Measurements from ENCODE around the gene POLE4. TPM values are rescaled to one million over a fixed set of nuclear protein-coding genes. Genes with fewer than 3 reads are reported as not detected.
A peak's percentile ranks its signal among the peaks of the same experiment; 100 is the strongest.

Gene POLE4
- total RNA-seq, 1 donor from 2014 or later = 36.6 TPM

GRCh38 chr2:74916394-74916793 lies 42.0 kb upstream of the POLE4 start:
- Histone ChIP-seq H3K4me3 (no peak overlapping the region), H3K9me3 (replicated peaks) (no peaks in the 10 kb centered on the region), H3K36me3 (no peaks in the 10 kb centered on the region), H3K4me1 (peaks cover 4% of the 10 kb centered on the region), H3K27ac (replicated peaks) (no peak overlapping the region), H3K27me3 (ENCODE audit: low read depth) (peaks cover 76% of the 10 kb centered on the region)
- intact Hi-C loops (cut with micrococcal nuclease) = no loop called here
- TF ChIP-seq CTCF (IDR thresholded peaks at IDR 0.05; ENCODE audit: borderline replicate concordance) = no peak
- DNase-seq = no peak

- H3K27ac ChIP-seq (replicated peaks) = no peak overlapping the region
- H3K36me3 ChIP-seq = no peaks in the 10 kb centered on the region
- peaks cover 4% of the 10 kb centered on the region for H3K4me1 ChIP-seq
- no peak overlapping the region for H3K4me3 ChIP-seq
- TF ChIP-seq CTCF (IDR thresholded peaks at IDR 0.05; ENCODE audit: borderline replicate concordance) = no peak
- intact Hi-C loops (cut with micrococcal nuclease) = no loop called here
- peaks cover 61% of the 10 kb centered on the region for H3K27me3 ChIP-seq (ENCODE audit: low read depth)
- no peak for DNase-seq
- H3K9me3 ChIP-seq (replicated peaks) = no peaks in the 10 kb centered on the region
Measured at GRCh38 chr2:74917702-74918619, 40.5 kb upstream of the POLE4 start.

GRCh38 chr2:74919827-74920226 lies 38.6 kb upstream of the POLE4 start:
- peak; percentile 60 for DNase-seq
- H3K36me3 ChIP-seq = no peaks in the 10 kb centered on the region
- peaks cover 4% of the 10 kb centered on the region for H3K4me1 ChIP-seq
- H3K9me3 ChIP-seq (replicated peaks) = no peaks in the 10 kb centered on the region
- TF ChIP-seq CTCF (IDR thresholded peaks at IDR 0.05; ENCODE audit: borderline replicate concordance) = peak; percentile 90
- no peak overlapping the region for H3K27ac ChIP-seq (replicated peaks)
- peaks cover 53% of the 10 kb centered on the region for H3K27me3 ChIP-seq (ENCODE audit: low read depth)
- intact Hi-C loops (cut with micrococcal nuclease) = loop anchor here (10.0 kb wide), 1 partner anchor 145 kb away; no protein-coding TSS in a partner anchor
- H3K4me3 ChIP-seq = peak overlapping the region; percentile 56

GRCh38 chr2:74921236-74921736 lies 37.2 kb upstream of the POLE4 start:
- Histone ChIP-seq H3K27ac (replicated peaks) (no peak overlapping the region), H3K27me3 (ENCODE audit: low read depth) (peaks cover 39% of the 10 kb centered on the region), H3K9me3 (replicated peaks) (no peaks in the 10 kb centered on the region), H3K36me3 (no peaks in the 10 kb centered on the region), H3K4me1 (peaks cover 4% of the 10 kb centered on the region), H3K4me3 (no peak overlapping the region)
- intact Hi-C loops (cut with micrococcal nuclease) = loop anchor here (10.0 kb wide), 1 partner anchor 144 kb away; no protein-coding TSS in a partner anchor
- DNase-seq = no peak
- TF ChIP-seq CTCF (IDR thresholded peaks at IDR 0.05; ENCODE audit: borderline replicate concordance) = no peak

GRCh38 chr2:74922592-74923227 lies 35.7 kb upstream of the POLE4 start:
- Histone ChIP-seq H3K4me3 (no peak overlapping the region), H3K27me3 (ENCODE audit: low read depth) (peaks cover 25% of the 10 kb centered on the region), H3K9me3 (replicated peaks) (no peaks in the 10 kb centered on the region), H3K4me1 (peaks cover 4% of the 10 kb centered on the region), H3K36me3 (no peaks in the 10 kb centered on the region), H3K27ac (replicated peaks) (no peak overlapping the region)
- intact Hi-C loops (cut with micrococcal nuclease) = loop anchor here (10.0 kb wide), 1 partner anchor 142 kb away; no protein-coding TSS in a partner anchor
- no peak for DNase-seq
- no peak for TF ChIP-seq CTCF (IDR thresholded peaks at IDR 0.05; ENCODE audit: borderline replicate concordance)
